Breast epithelium (tissue), 4 donors: ENCODE measurements around the gene PLA2G7. TPM values are rescaled to one million over a fixed set of nuclear protein-coding genes. Genes with fewer than 3 reads are reported as not detected.

Source experiments
- DNase-seq, 2 donors: peaks; one replicate each; pipeline ENCODE4 v3.0.0-alpha.2; 2019; ENCODE audit warnings: low spot score in 2 of 2
- H3K27ac ChIP-seq, 2 donors: fragments of 200-600 bp; sonication (generic) in 1 of 2; one replicate each; pipeline ENCODE4 v1.5.1; 2016 to 2019; ENCODE audit warnings: mild to moderate bottlenecking in 1 of 2
- H3K27me3 ChIP-seq, 2 donors: fragments of 200-600 bp; sonication (generic) in 1 of 2; one replicate each; pipeline versions ENCODE4 v1.5.1 to v1.6.0; 2017 to 2019; ENCODE audit warnings: control low read depth in 1 of 2, mild to moderate bottlenecking in 1 of 2
- H3K36me3 ChIP-seq: fragments of 200-600 bp; one replicate; pipeline ENCODE4 v1.5.1; 2019
- H3K4me1 ChIP-seq, 2 donors: fragments of 200-600 bp; sonication (generic); one replicate each; pipeline ENCODE4 v1.5.1; 2016 to 2019; ENCODE audit warnings: control low read depth in 1 of 2
- H3K4me3 ChIP-seq, 3 donors: fragments of 200-600 bp; sonication (generic); 1 replicate in 2 of 3; 2 replicates in 1 of 3; pipeline ENCODE4 v1.5.1; 2016 to 2019; ENCODE audit warnings: mild to moderate bottlenecking in 3 of 3, moderate library complexity in 2 of 3
- H3K9me3 ChIP-seq, 2 donors: fragments of 200-600 bp; sonication (generic) in 1 of 2; one replicate each; pipeline ENCODE4 v1.5.1; 2016 to 2019; ENCODE audit warnings: control low read depth in 1 of 2
- CTCF ChIP-seq, 3 donors: fragments of 450-650 bp; IDR thresholded peaks; one replicate each; pipeline ENCODE4 v1.5.1; 2016 to 2017; ENCODE audit warnings: antibody characterized with exemption in 3 of 3, mild to moderate bottlenecking in 3 of 3, moderate library complexity in 3 of 3
- POLR2A ChIP-seq: fragments of 450-650 bp; IDR thresholded peaks from one replicate; pipeline ENCODE4 v1.6.1; 2016; ENCODE audit warnings: antibody characterized with exemption, mild to moderate bottlenecking, moderate library complexity
- POLR2AphosphoS5 ChIP-seq, 3 donors: sonication (generic); formaldehyde crosslinking; IDR thresholded peaks; one replicate each; pipeline ENCODE4 v1.6.1; 2017; ENCODE audit warnings: antibody characterized with exemption in 3 of 3
- intact Hi-C: fragments of 100-400 bp; cut with DNase I; formaldehyde crosslinking; loops from one replicate; pipeline ENCODE4 v1.15.1; 2023; ENCODE audit warnings: low total_unique reads
- total RNA-seq, 3 donors: library from RNA; depleted of rRNA; stranded (reverse); fragments of >200 nt; gene quantifications; one replicate each; pipeline ENCODE4 v1.1.0, GENCODE V29; 2016

PLA2G7 gene
- total RNA-seq, 3 donors from 2014 or later, result 0.98 to 7.2 (median 1.3) TPM

GRCh38 chr6:46711491-46711890 lies 23.7 kb downstream of the PLA2G7 start:
- H3K36me3 ChIP-seq, result no peaks in the 10 kb centered on the region
- intact Hi-C loops, result no loop called here
- H3K27ac ChIP-seq, result no peak overlapping the region
- H3K27me3 ChIP-seq, result no peaks in the 10 kb centered on the region
- no peak overlapping the region for H3K4me3 ChIP-seq
- H3K4me1 ChIP-seq, result no peaks in the 10 kb centered on the region
- no peak for DNase-seq
- no peaks in the 10 kb centered on the region for H3K9me3 ChIP-seq
- TF ChIP-seq CTCF (IDR thresholded peaks at IDR 0.05), result no peak
- TF ChIP-seq POLR2AphosphoS5 (IDR thresholded peaks at IDR 0.05), result no peak
- no peak for TF ChIP-seq POLR2A

- DNase-seq, result no peak
- TF ChIP-seq POLR2A, result no peak
- TF ChIP-seq POLR2AphosphoS5 (IDR thresholded peaks at IDR 0.05), result no peak
- TF ChIP-seq CTCF (IDR thresholded peaks at IDR 0.05), result no peak
- H3K27ac ChIP-seq, result no peak overlapping the region
- H3K27me3 ChIP-seq, result no peaks in the 10 kb centered on the region
- intact Hi-C loops, result no loop called here
- H3K36me3 ChIP-seq, result no peaks in the 10 kb centered on the region
- H3K4me3 ChIP-seq, result no peak overlapping the region
- no peaks in the 10 kb centered on the region for H3K4me1 ChIP-seq
- no peaks in the 10 kb centered on the region for H3K9me3 ChIP-seq
These were observed 28.7 kb downstream of the PLA2G7 start for GRCh38 chr6:46706464-46706863.

GRCh38 chr6:46704562-46704961 lies 30.6 kb downstream of the PLA2G7 start:
- H3K27me3 ChIP-seq, result no peaks in the 10 kb centered on the region
- no peak for DNase-seq
- no peaks in the 10 kb centered on the region for H3K4me1 ChIP-seq
- intact Hi-C loops, result no loop called here
- H3K27ac ChIP-seq, result no peak overlapping the region
- no peaks in the 10 kb centered on the region for H3K36me3 ChIP-seq
- no peaks in the 10 kb centered on the region for H3K9me3 ChIP-seq
- H3K4me3 ChIP-seq, result no peak overlapping the region
- TF ChIP-seq POLR2AphosphoS5 (IDR thresholded peaks at IDR 0.05), result no peak
- TF ChIP-seq POLR2A, result no peak
- no peak for TF ChIP-seq CTCF (IDR thresholded peaks at IDR 0.05)

GRCh38 chr6:46699970-46700369 lies 35.2 kb downstream of the PLA2G7 start:
- Histone ChIP-seq H3K36me3 (no peaks in the 10 kb centered on the region), H3K9me3 (no peaks in the 10 kb centered on the region), H3K27me3 (no peaks in the 10 kb centered on the region), H3K4me3 (no peak overlapping the region), H3K4me1 (no peaks in the 10 kb centered on the region), H3K27ac (no peak overlapping the region)
- intact Hi-C loops, result no loop called here
- DNase-seq, result no peak
- no peak for TF ChIP-seq POLR2A

- TF ChIP-seq CTCF (IDR thresholded peaks at IDR 0.05), result no peak
- Histone ChIP-seq H3K36me3 (no peaks in the 10 kb centered on the region), H3K4me3 (no peak overlapping the region), H3K27ac (no peak overlapping the region), H3K4me1 (no peaks in the 10 kb centered on the region), H3K27me3 (no peaks in the 10 kb centered on the region), H3K9me3 (peaks cover 0 to 5% of the 10 kb centered on the region in 2 donors)
- no peak for DNase-seq
- intact Hi-C loops, result no loop called here
These were observed 44.2 kb downstream of the PLA2G7 start for GRCh38 chr6:46690911-46691451.
